DMS153 treated with DMSO at 0.1 percent for 48 hours (cell line): ENCODE data around the gene C1orf141.
"Not testable (repeated sequence)": the region's sequence is repeated elsewhere in the genome, so short reads cannot be mapped to it uniquely, and the experiment has no call there.

Source experiments
- DNase-seq: peaks from one replicate; lab custom pipeline; 2025; ENCODE audit not compliant: unreplicated experiment; lab: John Stamatoyannopoulos, UW

Gene C1orf141

GRCh38 chr1:67143966-67144365, 9.2 kb upstream of the C1orf141 start:
- no peak for DNase-seq

GRCh38 chr1:67142931-67143330, 8.2 kb upstream of the C1orf141 start:
- DNase-seq: no peak

- DNase-seq: not testable (repeated sequence)
Measured at GRCh38 chr1:67141832-67142231, 7.1 kb upstream of the C1orf141 start.

- no peak for DNase-seq
Measured at GRCh38 chr1:67140460-67140859, 5.7 kb upstream of the C1orf141 start.

GRCh38 chr1:67138813-67139499, 4.2 kb upstream of the C1orf141 start:
- no peak for DNase-seq

- DNase-seq: no peak
Measured at GRCh38 chr1:67137307-67137753, 2.6 kb upstream of the C1orf141 start.

GRCh38 chr1:67135354-67135753, 584 bp upstream of the C1orf141 start:
- DNase-seq: no peak

GRCh38 chr1:67133177-67133576, 1.6 kb downstream of the C1orf141 start:
- no peak for DNase-seq

GRCh38 chr1:67130673-67131072, 4.1 kb downstream of the C1orf141 start:
- no peak for DNase-seq

GRCh38 chr1:67126974-67127373, 7.8 kb downstream of the C1orf141 start:
- no peak for DNase-seq

GRCh38 chr1:67126111-67126746, 8.5 kb downstream of the C1orf141 start:
- DNase-seq: no peak

- no peak for DNase-seq
Measured at GRCh38 chr1:67124455-67124854, 10.3 kb downstream of the C1orf141 start.

GRCh38 chr1:67120855-67121619, 13.7 kb downstream of the C1orf141 start:
- no peak for DNase-seq

GRCh38 chr1:67118646-67119045, 16.1 kb downstream of the C1orf141 start:
- no peak for DNase-seq

GRCh38 chr1:67118191-67118590, 16.6 kb downstream of the C1orf141 start:
- no peak for DNase-seq

- DNase-seq: no peak
Measured at GRCh38 chr1:67114162-67114561, 20.6 kb downstream of the C1orf141 start.

- DNase-seq: no peak
Measured at GRCh38 chr1:67110352-67110751, 24.4 kb downstream of the C1orf141 start.

GRCh38 chr1:67105508-67105907, 29.3 kb downstream of the C1orf141 start:
- no peak for DNase-seq

GRCh38 chr1:67103548-67103947, 31.2 kb downstream of the C1orf141 start:
- no peak for DNase-seq

- no peak for DNase-seq
Measured at GRCh38 chr1:67100833-67101232, 33.9 kb downstream of the C1orf141 start.

GRCh38 chr1:67097305-67097704, 37.5 kb downstream of the C1orf141 start:
- DNase-seq: no peak

- no peak for DNase-seq
Measured at GRCh38 chr1:67094191-67094590, 40.6 kb downstream of the C1orf141 start.
